Measurements from ENCODE around the gene GRIP1.

Gene GRIP1

GRCh38 chr12:66456612-66457011 is 222.3 kb downstream of the GRIP1 start:
- no peak for TF ChIP-seq CTCF (IDR thresholded peaks at IDR 0.05; ENCODE audit: low read depth, low read length, missing control alignments)
- no peaks in the 10 kb centered on the region for H3K36me3 ChIP-seq (replicated peaks)
- H3K27me3 ChIP-seq (replicated peaks): no peaks in the 10 kb centered on the region
- H3K27ac ChIP-seq: no peak overlapping the region
- no peak overlapping the region for H3K4me3 ChIP-seq (ENCODE audit: low read depth, low read length)
- no peak for DNase-seq
- in situ Hi-C loops (cut with HindIII; ENCODE audit: low pct_ligation_motif_present, low sequenced_read_pairs): no loop called here

DNA sequence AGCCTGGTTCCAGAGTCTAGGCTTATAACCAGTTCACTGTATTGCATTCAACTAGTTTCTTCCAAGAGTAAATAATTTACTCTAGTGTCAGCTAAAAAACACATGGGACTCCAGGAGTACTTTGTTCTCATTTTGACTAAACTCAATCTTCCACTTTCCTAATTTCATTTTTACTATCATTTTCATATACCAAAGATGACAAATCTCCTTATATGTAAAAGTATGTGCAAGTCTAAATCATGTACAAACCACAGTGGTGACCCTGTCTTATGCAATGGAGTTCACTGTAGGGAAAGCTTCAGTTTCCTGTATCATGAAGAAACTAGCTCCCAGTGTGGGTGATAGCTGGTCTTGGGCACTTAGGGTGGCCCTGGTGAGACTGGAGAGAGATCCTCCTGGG is 225.0 kb downstream of the GRIP1 start:
- Histone ChIP-seq H3K27ac (no peak overlapping the region), H3K36me3 (replicated peaks) (no peaks in the 10 kb centered on the region), H3K4me3 (ENCODE audit: low read depth, low read length) (no peak overlapping the region), H3K27me3 (replicated peaks) (no peaks in the 10 kb centered on the region)
- no peak for TF ChIP-seq CTCF (IDR thresholded peaks at IDR 0.05; ENCODE audit: low read depth, low read length, missing control alignments)
- in situ Hi-C loops (cut with HindIII; ENCODE audit: low pct_ligation_motif_present, low sequenced_read_pairs): no loop called here
- DNase-seq: no peak

DNA sequence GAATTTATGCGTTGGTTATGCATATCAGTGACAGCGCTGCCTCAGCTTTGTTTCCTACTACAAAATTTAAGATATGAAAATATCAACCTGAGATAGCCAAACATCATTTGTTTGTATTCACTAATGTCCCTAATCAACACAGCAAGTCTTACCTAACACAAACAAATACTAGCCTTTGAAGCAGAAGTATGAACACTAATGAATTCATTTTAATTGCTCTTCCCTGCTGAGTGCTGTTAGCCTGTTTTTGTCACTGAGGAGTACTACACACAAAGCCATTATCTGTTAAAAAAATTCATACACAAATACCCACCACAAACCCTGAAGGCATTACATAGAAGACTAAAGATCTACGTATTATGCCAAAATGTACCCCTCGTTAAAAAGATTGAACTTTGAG is 225.8 kb downstream of the GRIP1 start:
- Histone ChIP-seq H3K27me3 (replicated peaks) (no peaks in the 10 kb centered on the region), H3K36me3 (replicated peaks) (no peaks in the 10 kb centered on the region), H3K4me3 (ENCODE audit: low read depth, low read length) (no peak overlapping the region), H3K27ac (no peak overlapping the region)
- DNase-seq: no peak
- in situ Hi-C loops (cut with HindIII; ENCODE audit: low pct_ligation_motif_present, low sequenced_read_pairs): no loop called here
- TF ChIP-seq CTCF (IDR thresholded peaks at IDR 0.05; ENCODE audit: low read depth, low read length, missing control alignments): no peak

GRCh38 chr12:66449531-66449930 is 229.3 kb downstream of the GRIP1 start:
- DNase-seq: no peak
- in situ Hi-C loops (cut with HindIII; ENCODE audit: low pct_ligation_motif_present, low sequenced_read_pairs): no loop called here
- H3K36me3 ChIP-seq (replicated peaks): no peaks in the 10 kb centered on the region
- H3K4me3 ChIP-seq (ENCODE audit: low read depth, low read length): no peak overlapping the region
- H3K27me3 ChIP-seq (replicated peaks): no peaks in the 10 kb centered on the region
- H3K27ac ChIP-seq: no peak overlapping the region
- no peak for TF ChIP-seq CTCF (IDR thresholded peaks at IDR 0.05; ENCODE audit: low read depth, low read length, missing control alignments)

DNA sequence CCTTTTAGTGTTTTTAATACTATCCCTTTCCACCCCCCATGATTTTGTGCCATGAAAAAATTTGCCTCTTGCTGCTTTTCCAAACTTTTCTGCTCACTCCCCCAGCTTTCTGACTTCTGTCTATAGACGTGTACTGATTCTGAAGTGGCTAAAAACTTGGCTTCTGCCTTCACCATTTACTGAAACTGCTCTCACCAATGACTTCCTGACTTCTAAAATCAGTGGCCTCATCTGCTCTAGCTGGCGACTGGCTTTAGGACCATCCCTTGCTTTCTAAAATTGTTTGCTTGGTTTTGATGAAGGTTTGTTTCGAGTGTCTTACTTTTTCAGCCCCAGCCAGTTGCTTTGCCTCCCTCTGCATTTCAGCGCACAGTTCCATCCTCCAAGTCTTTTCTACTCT is 231.2 kb downstream of the GRIP1 start:
- in situ Hi-C loops (cut with HindIII; ENCODE audit: low pct_ligation_motif_present, low sequenced_read_pairs): no loop called here
- no peak overlapping the region for H3K4me3 ChIP-seq (ENCODE audit: low read depth, low read length)
- H3K36me3 ChIP-seq (replicated peaks): no peaks in the 10 kb centered on the region
- no peak for TF ChIP-seq CTCF (IDR thresholded peaks at IDR 0.05; ENCODE audit: low read depth, low read length, missing control alignments)
- no peak overlapping the region for H3K27ac ChIP-seq
- DNase-seq: no peak
- H3K27me3 ChIP-seq (replicated peaks): no peaks in the 10 kb centered on the region

DNA sequence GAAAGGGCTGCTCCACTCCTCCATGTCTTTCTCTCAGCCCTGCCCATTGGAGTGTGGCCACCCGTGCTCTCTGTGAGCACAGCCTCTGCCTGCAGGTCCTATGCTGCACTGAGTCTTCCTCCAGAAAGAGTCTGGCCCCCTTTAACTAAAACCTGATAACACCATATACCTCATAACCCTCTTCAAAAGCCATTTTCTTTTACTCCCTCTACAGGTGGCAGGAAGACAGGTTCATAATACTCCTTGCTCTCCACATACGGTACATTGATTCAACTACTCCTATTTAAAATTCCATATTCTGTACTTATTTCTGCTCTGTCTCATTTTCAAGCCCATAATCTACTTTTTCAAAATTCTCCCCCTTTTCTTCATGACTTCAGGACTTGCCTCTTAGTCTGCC is 232.6 kb downstream of the GRIP1 start:
- Histone ChIP-seq H3K27me3 (replicated peaks) (no peaks in the 10 kb centered on the region), H3K27ac (no peak overlapping the region), H3K36me3 (replicated peaks) (no peaks in the 10 kb centered on the region), H3K4me3 (ENCODE audit: low read depth, low read length) (no peak overlapping the region)
- in situ Hi-C loops (cut with HindIII; ENCODE audit: low pct_ligation_motif_present, low sequenced_read_pairs): no loop called here
- no peak for DNase-seq
- no peak for TF ChIP-seq CTCF (IDR thresholded peaks at IDR 0.05; ENCODE audit: low read depth, low read length, missing control alignments)
